Brain microvascular endothelial cell (primary cell): ENCODE measurements around the gene FAM193A.
A peak's percentile ranks its signal among the peaks of the same experiment; 100 is the strongest.

Experiments
- DNase-seq: peaks from one replicate; pipeline ENCODE4 v3.0.0-alpha.2; 2020
- H3K27ac ChIP-seq: fragments of 250-450 bp; sonication (Bioruptor Pico); 2 replicates; pipeline ENCODE4 v1.5.1; 2020; ENCODE audit warnings: mild to moderate bottlenecking, moderate library complexity
- H3K27me3 ChIP-seq: fragments of 250-450 bp; sonication (Bioruptor Pico); replicated peaks from 2 replicates; pipeline ENCODE4 v1.5.1; 2020; ENCODE audit warnings: mild to moderate bottlenecking
- H3K36me3 ChIP-seq: fragments of 250-450 bp; sonication (Bioruptor Pico); replicated peaks from 2 replicates; pipeline ENCODE4 v1.5.1; 2020; ENCODE audit warnings: mild to moderate bottlenecking
- H3K4me3 ChIP-seq: 2 replicates; pipeline ENCODE4 v1.5.1; 2011; ENCODE audit warnings: low read depth, mild to moderate bottlenecking, control low read depth, low read length, moderate library complexity
- CTCF ChIP-seq: IDR thresholded peaks from 2 replicates; pipeline ENCODE4 v1.5.1; 2011; ENCODE audit warnings: low read depth, mild to moderate bottlenecking, moderate library complexity, low read length, control low read depth, inconsistent platforms; ENCODE audit errors: missing control alignments
- in situ Hi-C: cut with HindIII; loops from 2 replicates; pipeline ENCODE4 v1.10.0; 2017; ENCODE audit warnings: low sequenced_read_pairs, low pct_ligation_motif_present

The FAM193A gene

GRCh38 chr4:2743518-2744445, 207.3 kb downstream of the FAM193A start:
- in situ Hi-C loops = no loop called here
- Histone ChIP-seq H3K36me3 (peaks cover 50% of the 10 kb centered on the region), H3K27ac (no peak overlapping the region)

GRCh38 chr4:2744576-2745270, 208.3 kb downstream of the FAM193A start:
- H3K27me3 ChIP-seq = no peaks in the 10 kb centered on the region
- H3K4me3 ChIP-seq = no peak overlapping the region
- peaks cover 50% of the 10 kb centered on the region for H3K36me3 ChIP-seq
- TF ChIP-seq CTCF = no peak
- in situ Hi-C loops = no loop called here
- DNase-seq = no peak
- no peak overlapping the region for H3K27ac ChIP-seq

More at GRCh38 chr4:2743518-2744445, 207.3 kb downstream of the FAM193A start:
- Histone ChIP-seq H3K27me3 (no peaks in the 10 kb centered on the region), H3K4me3 (no peak overlapping the region)
- no peak for TF ChIP-seq CTCF
- no peak for DNase-seq

- Histone ChIP-seq H3K4me3 (no peak overlapping the region), H3K36me3 (peaks cover 50% of the 10 kb centered on the region), H3K27ac (peak overlapping the region; percentile 36), H3K27me3 (no peaks in the 10 kb centered on the region)
- in situ Hi-C loops = no loop called here
- no peak for TF ChIP-seq CTCF
- DNase-seq = no peak
Measured at GRCh38 chr4:2745516-2745915, 209.1 kb downstream of the FAM193A start.

GRCh38 chr4:2745981-2746806, 209.7 kb downstream of the FAM193A start:
- in situ Hi-C loops = no loop called here
- Histone ChIP-seq H3K4me3 (no peak overlapping the region), H3K27me3 (no peaks in the 10 kb centered on the region), H3K27ac (peak overlapping the region; percentile 36), H3K36me3 (peaks cover 48% of the 10 kb centered on the region)
- TF ChIP-seq CTCF = no peak
- DNase-seq = peak; percentile 70

- H3K4me3 ChIP-seq = no peak overlapping the region
- in situ Hi-C loops = no loop called here
- peaks cover 46% of the 10 kb centered on the region for H3K36me3 ChIP-seq
- no peak for TF ChIP-seq CTCF
- H3K27ac ChIP-seq = no peak overlapping the region
- H3K27me3 ChIP-seq = no peaks in the 10 kb centered on the region
- no peak for DNase-seq
Measured at GRCh38 chr4:2746891-2747695, 210.6 kb downstream of the FAM193A start.
